VCaP (cell line): ENCODE data around the gene PEAR1.

ENCODE experiments used
- H3K27ac ChIP-seq: fragments of 450-650 bp; 2 replicates; pipeline ENCODE4 v1.5.1; 2017
- CTCF ChIP-seq: fragments of 450-650 bp; conservative IDR thresholded peaks from 2 replicates; pipeline ENCODE4 v1.5.1; 2017; ENCODE audit warnings: mild to moderate bottlenecking, moderate library complexity

PEAR1 gene

DNA sequence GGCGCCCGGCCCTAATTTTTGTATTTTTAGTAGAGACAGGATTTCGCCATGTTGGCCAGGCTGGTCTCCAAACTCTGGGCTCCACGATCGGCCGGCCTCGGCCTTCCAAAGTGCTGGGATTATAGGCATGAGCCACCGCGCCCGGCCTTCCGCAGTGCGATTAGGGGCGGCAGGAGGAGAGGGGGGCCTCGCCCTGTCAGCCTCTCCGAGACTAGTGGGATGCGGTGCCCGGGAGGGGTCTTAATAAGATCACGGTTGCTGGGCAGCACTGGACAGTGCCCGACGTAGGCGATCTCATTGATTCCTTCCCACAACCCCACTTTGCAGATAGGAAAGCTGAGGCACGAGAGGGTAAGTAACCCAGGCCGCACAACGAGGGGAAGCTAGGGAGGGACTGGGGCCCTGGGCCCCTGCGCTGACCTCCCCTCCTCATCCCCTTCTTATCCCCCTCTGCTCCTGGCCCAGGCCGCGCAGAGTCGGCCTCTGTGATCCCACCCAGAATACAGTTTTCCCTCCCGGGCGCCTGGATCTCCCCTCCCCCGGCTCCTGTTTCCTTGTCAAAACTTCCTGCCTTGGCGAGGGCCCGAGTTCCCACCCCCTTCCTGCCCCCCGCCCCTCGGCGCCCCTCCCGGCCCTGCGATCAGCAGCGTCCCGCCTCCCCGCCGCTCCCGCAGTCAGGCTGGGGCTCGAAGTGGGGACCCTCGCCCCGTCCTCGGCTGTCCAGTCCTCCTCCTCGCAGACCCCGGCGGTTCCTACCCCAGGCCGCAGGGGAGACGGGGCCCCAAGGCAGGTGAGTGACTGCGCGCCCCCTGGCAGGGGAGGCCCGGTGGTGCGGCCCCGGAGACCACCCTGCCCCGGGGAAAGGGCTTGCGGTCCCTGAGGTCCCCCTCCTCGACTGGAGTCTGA is at the start of gene PEAR1:
Gene PEAR1, plus strand, starts transcription at position 671 of the 906 bp plus-strand sequence. CDS start 10,209 bp downstream, outside the sequence.
- no peak for TF ChIP-seq CTCF
- no peak within 1 kb of the TSS for H3K27ac ChIP-seq

- no peak for TF ChIP-seq CTCF
- H3K27ac ChIP-seq = no peak overlapping the region
These were observed 49.4 kb upstream of the PEAR1 start for GRCh38 chr1:156844102-156844501.

DNA sequence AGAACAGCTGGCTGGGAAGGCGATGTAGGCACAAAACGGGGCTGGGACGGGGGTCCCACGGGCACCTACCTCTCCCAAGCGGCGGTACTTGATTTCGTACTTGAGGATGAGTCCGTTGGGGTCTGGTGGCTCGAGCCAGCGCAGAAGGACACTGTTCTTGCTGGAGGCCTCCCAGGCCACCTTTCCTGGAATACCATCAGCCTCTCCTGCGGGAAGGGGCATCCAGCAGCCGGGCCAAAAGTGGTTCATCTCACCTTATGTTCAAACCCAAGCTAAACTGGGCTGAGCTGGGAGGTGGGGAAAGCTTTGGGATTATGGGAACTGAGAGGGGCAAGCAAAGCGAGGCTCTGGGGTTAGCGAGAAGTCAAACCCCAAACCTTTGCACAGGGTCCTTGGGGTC is 48.9 kb upstream of the PEAR1 start:
- H3K27ac ChIP-seq = no peak overlapping the region
- no peak for TF ChIP-seq CTCF

DNA sequence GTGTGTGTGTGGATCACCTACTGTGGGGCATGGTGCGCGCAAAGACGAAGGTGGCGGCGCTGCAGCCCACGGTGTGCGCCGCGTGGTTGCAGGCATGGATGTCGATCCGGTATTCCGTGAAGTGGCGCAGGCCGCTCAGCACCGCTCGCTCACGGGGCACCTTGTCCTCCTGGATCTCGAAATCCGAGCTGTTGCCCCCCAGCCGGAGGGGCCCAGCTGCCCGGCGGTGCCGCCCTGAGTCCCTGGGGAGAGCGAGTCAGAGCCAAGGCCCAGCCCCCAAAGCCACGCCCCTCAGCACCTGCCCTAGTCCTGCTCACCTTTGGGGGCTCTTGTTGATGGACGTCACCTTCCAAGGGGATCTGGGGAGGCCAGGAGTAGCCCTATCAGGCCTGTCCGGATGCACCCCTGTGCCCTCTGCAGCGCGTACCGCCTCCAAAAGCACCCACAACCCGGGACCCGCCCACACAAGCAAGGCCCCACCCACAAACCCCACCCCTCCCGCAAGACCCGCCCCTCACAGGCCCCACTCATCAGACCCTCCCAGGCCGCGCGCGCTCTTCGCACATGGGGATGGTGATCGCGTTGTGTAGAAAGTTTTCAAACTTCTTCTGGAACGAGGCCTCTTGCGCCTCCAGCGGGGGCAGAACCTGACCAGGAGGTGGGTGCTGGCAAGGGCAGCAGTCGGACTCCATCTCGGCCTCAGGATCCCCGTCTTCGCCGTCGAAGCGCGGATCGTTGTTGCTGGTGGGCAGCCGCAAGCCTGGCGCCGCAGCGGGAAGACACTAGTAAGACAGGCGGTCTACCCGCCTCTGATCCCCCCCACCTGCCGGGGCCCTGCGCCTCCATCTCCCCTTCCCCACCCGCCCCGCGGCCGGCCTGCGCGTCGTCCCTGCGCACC is 48.2 kb upstream of the PEAR1 start:
- H3K27ac ChIP-seq = no peak overlapping the region
- TF ChIP-seq CTCF = no peak

- no peak overlapping the region for H3K27ac ChIP-seq
- TF ChIP-seq CTCF = no peak
These were observed 47.5 kb upstream of the PEAR1 start for GRCh38 chr1:156845953-156846545.

DNA sequence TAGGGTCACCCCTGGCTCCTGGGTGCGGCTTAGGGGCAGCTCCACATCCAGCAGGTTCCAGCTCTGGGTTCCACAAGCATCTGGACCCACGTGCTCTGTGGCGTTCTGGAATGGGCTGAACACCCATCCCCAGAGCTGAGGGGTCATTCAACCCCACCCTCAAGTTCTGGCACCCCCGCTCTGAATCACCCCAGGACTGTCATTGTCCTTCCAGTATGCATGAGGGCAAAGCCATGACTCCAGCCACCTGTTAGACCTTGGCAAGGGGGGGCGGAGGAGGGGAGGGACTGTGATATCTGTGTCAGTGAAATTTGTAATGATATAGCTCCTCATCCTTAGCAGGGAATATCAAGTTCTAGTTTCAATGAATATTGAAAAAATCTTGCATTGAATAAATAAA is 46.9 kb upstream of the PEAR1 start:
- TF ChIP-seq CTCF = no peak
- no peak overlapping the region for H3K27ac ChIP-seq
